Astrocyte of the cerebellum (primary cell): Measurements from ENCODE around the gene LETM1.
"Not testable (repeated sequence)": the region's sequence is repeated elsewhere in the genome, so short reads cannot be mapped to it uniquely, and the experiment has no call there.

Source experiments
- DNase-seq: peaks from one replicate; pipeline ENCODE4 v3.0.0-alpha.2; 2011; ENCODE audit warnings: low read depth
- H3K4me3 ChIP-seq: 2 replicates; pipeline ENCODE4 v1.5.1; 2011; ENCODE audit warnings: mild to moderate bottlenecking, low read depth, low read length, moderate library complexity
- CTCF ChIP-seq: IDR thresholded peaks from 2 replicates; pipeline ENCODE4 v1.5.1; 2012; ENCODE audit warnings: low read length, low read depth, moderate library complexity, mild to moderate bottlenecking; ENCODE audit errors: missing control alignments
- in situ Hi-C: cut with HindIII; loops from 2 replicates; pipeline ENCODE4 v1.10.0; 2017; ENCODE audit warnings: low sequenced_read_pairs

The LETM1 gene

DNA sequence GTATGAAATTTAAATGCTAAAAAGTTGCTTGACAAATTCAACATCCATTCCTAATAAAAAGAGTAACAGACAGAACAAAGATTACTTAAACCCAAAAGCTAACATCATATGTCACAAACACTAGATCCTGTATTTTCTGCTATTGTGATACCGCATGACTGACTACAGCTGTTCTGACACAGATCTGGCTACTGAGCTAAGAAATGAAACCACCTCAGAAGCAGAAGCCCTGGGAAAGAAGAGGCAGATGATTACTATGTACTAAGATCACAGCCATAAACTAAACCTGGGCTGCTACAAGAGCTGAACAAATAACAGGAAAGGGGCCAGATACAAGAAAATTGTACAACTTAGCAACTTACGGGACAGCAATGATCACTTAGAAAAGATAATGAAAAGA, 9.4 kb downstream of the LETM1 start:
- in situ Hi-C loops: no loop called here
- DNase-seq: no peak
- no peak for TF ChIP-seq CTCF
- H3K4me3 ChIP-seq: no peak overlapping the region

DNA sequence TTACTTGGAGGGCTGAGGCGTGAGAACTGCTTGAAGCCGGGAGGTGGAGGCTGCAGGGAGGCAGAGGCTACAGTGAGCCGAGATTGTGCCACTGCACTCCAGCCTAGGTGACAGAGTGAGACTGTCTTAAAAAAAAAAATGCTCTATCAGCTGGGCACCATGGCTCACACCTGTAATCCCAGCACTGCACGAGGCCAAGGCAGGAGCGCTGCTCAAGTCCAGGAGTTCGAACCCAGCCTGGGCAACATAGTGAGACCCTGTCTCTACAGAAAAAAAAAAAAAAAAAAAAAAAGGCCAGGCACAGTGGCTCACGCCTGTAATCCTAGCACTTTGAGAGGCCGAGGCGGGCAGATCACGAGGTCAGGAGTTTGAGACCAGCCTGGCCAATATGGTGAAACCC, 11.3 kb downstream of the LETM1 start:
- DNase-seq, in situ Hi-C loops, H3K4me3 ChIP-seq: not testable (repeated sequence)

- no peak for TF ChIP-seq CTCF
- in situ Hi-C loops: no loop called here
- H3K4me3 ChIP-seq: no peak overlapping the region
- DNase-seq: no peak
Measured at GRCh38 chr4:1843852-1844251, 12.1 kb downstream of the LETM1 start.

- TF ChIP-seq CTCF: no peak
- in situ Hi-C loops: no loop called here
- no peak overlapping the region for H3K4me3 ChIP-seq
Measured at GRCh38 chr4:1842993-1843448, 12.9 kb downstream of the LETM1 start.

DNA sequence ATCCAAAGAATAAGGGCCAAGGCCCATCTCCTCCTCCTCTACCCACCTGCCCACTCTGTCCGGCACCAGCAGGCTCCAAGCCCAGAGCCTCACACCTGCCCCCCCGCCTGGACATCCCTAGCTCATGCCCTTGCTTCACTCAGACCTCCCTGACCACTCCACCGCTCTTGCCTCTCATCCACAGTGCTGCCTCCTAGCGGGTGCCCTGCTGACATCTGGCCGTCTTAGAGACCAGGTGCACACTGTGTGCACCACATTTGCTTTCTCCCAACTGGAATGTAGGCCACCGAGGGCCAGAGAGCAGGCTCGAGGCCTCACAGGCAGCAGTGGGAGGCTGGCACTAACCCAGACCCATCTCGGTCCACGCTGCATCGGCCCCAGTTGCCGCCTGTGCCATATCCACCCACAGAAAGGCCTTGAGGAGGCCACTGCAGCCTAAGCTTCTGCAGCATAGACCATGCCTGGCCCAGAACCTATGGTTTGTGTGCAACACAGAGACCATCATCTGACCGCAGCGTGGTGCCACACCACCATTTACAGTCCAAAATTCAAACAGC, 13.5 kb downstream of the LETM1 start:
- no peak for DNase-seq
- H3K4me3 ChIP-seq: no peak overlapping the region
- in situ Hi-C loops: no loop called here
- TF ChIP-seq CTCF: no peak

More at GRCh38 chr4:1842993-1843448, 12.9 kb downstream of the LETM1 start:
- DNase-seq: peak; percentile 66

DNA sequence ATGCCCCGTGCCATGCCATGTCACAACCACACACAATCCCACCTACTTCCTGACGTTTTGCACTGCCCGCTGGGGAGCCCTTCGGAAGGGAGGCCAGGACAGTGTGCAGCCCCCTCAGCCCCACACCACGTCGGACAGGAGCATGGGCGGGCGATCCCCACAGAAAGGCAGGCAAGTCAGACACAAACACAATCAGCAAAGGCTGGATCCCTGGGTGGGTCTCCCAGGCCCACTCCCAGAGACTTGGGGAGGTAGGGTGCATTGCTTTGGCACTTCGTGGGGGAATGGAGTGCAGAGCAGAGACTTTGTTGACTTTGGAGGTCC, 14.1 kb downstream of the LETM1 start:
- H3K4me3 ChIP-seq: no peak overlapping the region
- DNase-seq: no peak
- in situ Hi-C loops: no loop called here
- no peak for TF ChIP-seq CTCF

GRCh38 chr4:1841201-1841886, 14.6 kb downstream of the LETM1 start:
- TF ChIP-seq CTCF: no peak
- no peak for DNase-seq
- in situ Hi-C loops: no loop called here
- H3K4me3 ChIP-seq: no peak overlapping the region
